ENCODE measurements around the gene TBC1D8B. TPM values are rescaled to one million over a fixed set of nuclear protein-coding genes. Genes with fewer than 3 reads are reported as not detected.

TBC1D8B gene
- total RNA-seq, 1 experiment from 2014 or later = 9.2 TPM

DNA sequence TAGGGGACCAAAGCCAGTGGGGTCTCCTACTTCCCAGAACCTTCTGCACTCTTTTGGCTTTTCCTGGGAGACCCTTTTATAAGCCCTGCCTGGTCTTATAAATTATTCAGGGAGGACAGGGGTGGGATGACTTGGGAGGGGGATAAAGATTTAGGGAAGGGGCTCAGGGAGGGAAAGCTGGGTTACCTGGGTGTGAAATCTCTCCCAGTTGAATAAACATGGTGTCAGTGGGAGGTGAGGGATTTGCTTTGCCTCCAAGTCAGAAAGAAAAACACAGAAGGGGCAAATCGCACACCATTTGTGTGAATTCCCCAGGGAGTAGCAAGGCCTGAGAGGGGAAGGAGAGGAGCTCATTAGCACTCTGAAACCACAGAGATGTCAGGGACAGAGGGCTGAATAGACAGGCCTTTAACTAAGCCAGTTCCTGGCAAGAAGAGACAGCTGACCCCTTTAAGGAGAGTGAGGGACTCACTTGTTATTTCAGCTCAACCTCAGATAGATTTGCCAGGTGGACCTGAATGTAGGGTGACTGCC, 100.9 kb downstream of the TBC1D8B start, which contains the start of gene RIPPLY1 (continued):
- no peak for TF ChIP-seq POLR2AphosphoS5 (IDR thresholded peaks at IDR 0.05; ENCODE audit: low read depth, low read length)

DNA sequence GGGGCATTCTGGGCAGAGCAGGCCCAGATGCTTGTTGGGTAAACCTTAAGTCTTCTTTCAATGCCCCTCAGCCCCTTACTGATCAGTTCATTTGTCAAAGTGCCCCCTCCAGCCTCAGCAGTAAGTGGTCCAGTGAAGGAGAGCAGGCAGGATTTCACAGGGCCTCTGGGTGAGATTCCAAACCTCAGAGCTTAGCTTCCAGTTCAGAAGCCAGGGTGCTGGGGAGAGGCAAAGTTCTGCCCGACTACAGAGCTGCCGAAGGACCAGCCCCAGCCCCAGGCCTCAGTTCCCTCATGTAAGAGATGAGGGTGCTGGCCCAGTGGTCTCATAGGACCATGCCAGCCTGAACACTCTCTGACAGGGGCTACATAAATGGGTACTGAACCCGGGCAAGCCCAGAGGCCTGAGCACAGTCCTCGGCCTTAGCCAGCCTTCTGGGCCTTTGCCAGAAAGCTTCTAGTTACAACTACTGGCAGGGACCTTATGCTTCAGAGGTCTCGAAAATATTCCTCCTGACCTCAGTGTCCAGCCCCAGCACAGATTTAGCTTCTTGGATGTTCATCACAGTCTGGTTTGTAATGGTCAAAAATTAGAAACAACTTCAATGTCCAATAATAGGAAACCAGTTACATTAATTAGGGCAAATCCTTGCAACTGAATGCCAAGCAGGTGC, 101.5 kb downstream of the TBC1D8B start:
- ChIA-PET CTCF (interaction anchor here (1.6 kb wide), 1 partner anchor 55 kb away, joined by 5 read pairs; no protein-coding TSS in a partner anchor), POLR2A (no interaction called here), RAD21 (ENCODE audit: low non-redundant PET in 1 of 2, low total read pairs in 2 of 2, uncharacterized antibody in 2 of 2, unreplicated experiment in 2 of 2) (no interaction called here)
- Histone ChIP-seq H3K36me3 (ENCODE audit: control insufficient read depth in 1 of 2, insufficient read depth in 2 of 2, low read length in 2 of 2) (no peaks in the 10 kb centered on the region), H3K9me2 (ENCODE audit: insufficient read depth) (no peaks in the 10 kb centered on the region), H3K9ac (ENCODE audit: low read length) (no peak overlapping the region), H3K4me2 (ENCODE audit: low read length) (no peak overlapping the region), H3K4me1 (ENCODE audit: control insufficient read depth in 1 of 2, insufficient read depth in 2 of 2, low read length in 2 of 2) (peaks cover 2 to 3% of the 10 kb centered on the region in 2 experiments; a peak in 2 of 4 replicates), H3K4me3 (replicated peaks in 1 of 2; ENCODE audit: low read depth in 1 of 2, low read length in 2 of 2) (no peak overlapping the region), H2AFZ (ENCODE audit: low read depth, low read length, poor library complexity, severe bottlenecking) (no peak overlapping the region), H3K79me2 (ENCODE audit: insufficient read depth, low read length) (no peaks in the 10 kb centered on the region), H3K27ac (ENCODE audit: low read depth, low read length) (no peak overlapping the region), H3K9me3 (ENCODE audit: control insufficient read depth in 1 of 2, insufficient read depth in 1 of 2, low read depth in 1 of 2, low read length in 2 of 2) (no peaks in the 10 kb centered on the region), H4K20me1 (ENCODE audit: insufficient read depth) (no peaks in the 10 kb centered on the region), H3K27me3 (ENCODE audit: insufficient read depth, low read length) (no peaks in the 10 kb centered on the region)
- intact Hi-C loops (cut with micrococcal nuclease) = no loop called here
- no peak for ATAC-seq
- no peak for DNase-seq (ENCODE audit: low read depth, low spot score)
- no TSS peak for BruUV-seq (replicated peaks)
- TF ChIP-seq YY1 (IDR thresholded peaks at IDR 0.05; ENCODE audit: extremely low read depth, insufficient replicate concordance, low read depth, low read length) (no peak), SRF (IDR thresholded peaks at IDR 0.05; ENCODE audit: low read depth) (no peak), SIN3A (IDR thresholded peaks at IDR 0.05; ENCODE audit: low read depth) (no peak), SP1 (IDR thresholded peaks at IDR 0.05; ENCODE audit: low read depth) (no peak), JUND (IDR thresholded peaks at IDR 0.05) (no peak), FOSL1 (IDR thresholded peaks at IDR 0.05; ENCODE audit: low read depth) (no peak), EGR1 (IDR thresholded peaks at IDR 0.05; ENCODE audit: low read depth) (no peak), RAD21 (IDR thresholded peaks at IDR 0.05; ENCODE audit: low read depth) (no peak), EZH2phosphoT487 (IDR thresholded peaks at IDR 0.05; ENCODE audit: borderline replicate concordance) (no peak), ZFX (IDR thresholded peaks at IDR 0.05) (no peak), CBX3 (IDR thresholded peaks at IDR 0.05; ENCODE audit: low read depth) (no peak)
- TF ChIP-seq, protein P1, sequence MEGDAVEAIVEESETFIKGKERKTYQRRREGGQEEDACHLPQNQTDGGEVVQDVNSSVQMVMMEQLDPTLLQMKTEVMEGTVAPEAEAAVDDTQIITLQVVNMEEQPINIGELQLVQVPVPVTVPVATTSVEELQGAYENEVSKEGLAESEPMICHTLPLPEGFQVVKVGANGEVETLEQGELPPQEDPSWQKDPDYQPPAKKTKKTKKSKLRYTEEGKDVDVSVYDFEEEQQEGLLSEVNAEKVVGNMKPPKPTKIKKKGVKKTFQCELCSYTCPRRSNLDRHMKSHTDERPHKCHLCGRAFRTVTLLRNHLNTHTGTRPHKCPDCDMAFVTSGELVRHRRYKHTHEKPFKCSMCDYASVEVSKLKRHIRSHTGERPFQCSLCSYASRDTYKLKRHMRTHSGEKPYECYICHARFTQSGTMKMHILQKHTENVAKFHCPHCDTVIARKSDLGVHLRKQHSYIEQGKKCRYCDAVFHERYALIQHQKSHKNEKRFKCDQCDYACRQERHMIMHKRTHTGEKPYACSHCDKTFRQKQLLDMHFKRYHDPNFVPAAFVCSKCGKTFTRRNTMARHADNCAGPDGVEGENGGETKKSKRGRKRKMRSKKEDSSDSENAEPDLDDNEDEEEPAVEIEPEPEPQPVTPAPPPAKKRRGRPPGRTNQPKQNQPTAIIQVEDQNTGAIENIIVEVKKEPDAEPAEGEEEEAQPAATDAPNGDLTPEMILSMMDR (IDR thresholded peaks at IDR 0.05 in 2 of 3, conservative IDR thresholded peaks at IDR 0.05 in 1 of 3; ENCODE audit: borderline replicate concordance in 1 of 3, insufficient read depth in 1 of 3, low read depth in 2 of 3, low read length in 2 of 3) = no peak
- TF ChIP-seq, protein P2, sequence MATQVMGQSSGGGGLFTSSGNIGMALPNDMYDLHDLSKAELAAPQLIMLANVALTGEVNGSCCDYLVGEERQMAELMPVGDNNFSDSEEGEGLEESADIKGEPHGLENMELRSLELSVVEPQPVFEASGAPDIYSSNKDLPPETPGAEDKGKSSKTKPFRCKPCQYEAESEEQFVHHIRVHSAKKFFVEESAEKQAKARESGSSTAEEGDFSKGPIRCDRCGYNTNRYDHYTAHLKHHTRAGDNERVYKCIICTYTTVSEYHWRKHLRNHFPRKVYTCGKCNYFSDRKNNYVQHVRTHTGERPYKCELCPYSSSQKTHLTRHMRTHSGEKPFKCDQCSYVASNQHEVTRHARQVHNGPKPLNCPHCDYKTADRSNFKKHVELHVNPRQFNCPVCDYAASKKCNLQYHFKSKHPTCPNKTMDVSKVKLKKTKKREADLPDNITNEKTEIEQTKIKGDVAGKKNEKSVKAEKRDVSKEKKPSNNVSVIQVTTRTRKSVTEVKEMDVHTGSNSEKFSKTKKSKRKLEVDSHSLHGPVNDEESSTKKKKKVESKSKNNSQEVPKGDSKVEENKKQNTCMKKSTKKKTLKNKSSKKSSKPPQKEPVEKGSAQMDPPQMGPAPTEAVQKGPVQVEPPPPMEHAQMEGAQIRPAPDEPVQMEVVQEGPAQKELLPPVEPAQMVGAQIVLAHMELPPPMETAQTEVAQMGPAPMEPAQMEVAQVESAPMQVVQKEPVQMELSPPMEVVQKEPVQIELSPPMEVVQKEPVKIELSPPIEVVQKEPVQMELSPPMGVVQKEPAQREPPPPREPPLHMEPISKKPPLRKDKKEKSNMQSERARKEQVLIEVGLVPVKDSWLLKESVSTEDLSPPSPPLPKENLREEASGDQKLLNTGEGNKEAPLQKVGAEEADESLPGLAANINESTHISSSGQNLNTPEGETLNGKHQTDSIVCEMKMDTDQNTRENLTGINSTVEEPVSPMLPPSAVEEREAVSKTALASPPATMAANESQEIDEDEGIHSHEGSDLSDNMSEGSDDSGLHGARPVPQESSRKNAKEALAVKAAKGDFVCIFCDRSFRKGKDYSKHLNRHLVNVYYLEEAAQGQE (IDR thresholded peaks at IDR 0.05; ENCODE audit: low read depth) = no peak
- TF ChIP-seq, protein P3, sequence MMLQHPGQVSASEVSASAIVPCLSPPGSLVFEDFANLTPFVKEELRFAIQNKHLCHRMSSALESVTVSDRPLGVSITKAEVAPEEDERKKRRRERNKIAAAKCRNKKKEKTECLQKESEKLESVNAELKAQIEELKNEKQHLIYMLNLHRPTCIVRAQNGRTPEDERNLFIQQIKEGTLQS (IDR thresholded peaks at IDR 0.05) = no peak
- TF ChIP-seq, protein P4, sequence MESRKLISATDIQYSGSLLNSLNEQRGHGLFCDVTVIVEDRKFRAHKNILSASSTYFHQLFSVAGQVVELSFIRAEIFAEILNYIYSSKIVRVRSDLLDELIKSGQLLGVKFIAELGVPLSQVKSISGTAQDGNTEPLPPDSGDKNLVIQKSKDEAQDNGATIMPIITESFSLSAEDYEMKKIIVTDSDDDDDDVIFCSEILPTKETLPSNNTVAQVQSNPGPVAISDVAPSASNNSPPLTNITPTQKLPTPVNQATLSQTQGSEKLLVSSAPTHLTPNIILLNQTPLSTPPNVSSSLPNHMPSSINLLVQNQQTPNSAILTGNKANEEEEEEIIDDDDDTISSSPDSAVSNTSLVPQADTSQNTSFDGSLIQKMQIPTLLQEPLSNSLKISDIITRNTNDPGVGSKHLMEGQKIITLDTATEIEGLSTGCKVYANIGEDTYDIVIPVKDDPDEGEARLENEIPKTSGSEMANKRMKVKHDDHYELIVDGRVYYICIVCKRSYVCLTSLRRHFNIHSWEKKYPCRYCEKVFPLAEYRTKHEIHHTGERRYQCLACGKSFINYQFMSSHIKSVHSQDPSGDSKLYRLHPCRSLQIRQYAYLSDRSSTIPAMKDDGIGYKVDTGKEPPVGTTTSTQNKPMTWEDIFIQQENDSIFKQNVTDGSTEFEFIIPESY (IDR thresholded peaks at IDR 0.05; ENCODE audit: extremely low read depth, insufficient replicate concordance, low read length) = no peak

All from HCT116 (cell line).